ENCODE measurements around the gene FBXO44.
A peak's percentile ranks its signal among the peaks of the same experiment; 100 is the strongest.

The FBXO44 gene

GRCh38 chr1:11640944-11641343 is 13.7 kb upstream of the FBXO44 start:
- no peak for DNase-seq

GRCh38 chr1:11641776-11642305 is 12.8 kb upstream of the FBXO44 start:
- no peak for DNase-seq

- DNase-seq = peak; percentile 54 to 77
Measured at GRCh38 chr1:11642418-11643017, 12.2 kb upstream of the FBXO44 start.

GRCh38 chr1:11643782-11644181 is 10.9 kb upstream of the FBXO44 start:
- DNase-seq = no peak

- DNase-seq = no peak
Measured at GRCh38 chr1:11645270-11645669, 9.4 kb upstream of the FBXO44 start.

- DNase-seq = peak; percentile 80 to 81
Measured at GRCh38 chr1:11645670-11646265, 8.9 kb upstream of the FBXO44 start.

GRCh38 chr1:11646317-11646716 is 8.4 kb upstream of the FBXO44 start:
- DNase-seq = no peak

- no peak for DNase-seq
Measured at GRCh38 chr1:11647333-11647732, 7.3 kb upstream of the FBXO44 start.

- no peak for DNase-seq
Measured at GRCh38 chr1:11648039-11648438, 6.6 kb upstream of the FBXO44 start.

GRCh38 chr1:11648732-11649158 is 5.9 kb upstream of the FBXO44 start:
- DNase-seq = peak in 1 of 2 donors; percentile 26

GRCh38 chr1:11649237-11649623 is 5.4 kb upstream of the FBXO44 start:
- no peak for DNase-seq

- no peak for DNase-seq
Measured at GRCh38 chr1:11649624-11650330, 4.9 kb upstream of the FBXO44 start.

GRCh38 chr1:11650331-11650991 is 4.2 kb upstream of the FBXO44 start:
- peak; percentile 61 to 75 for DNase-seq

GRCh38 chr1:11651017-11651416 is 3.7 kb upstream of the FBXO44 start:
- no peak for DNase-seq

GRCh38 chr1:11652203-11652780 is 2.4 kb upstream of the FBXO44 start:
- no peak for DNase-seq

GRCh38 chr1:11653101-11653860 is 1.4 kb upstream of the FBXO44 start:
- no peak for DNase-seq

GRCh38 chr1:11653861-11654136 is 878 bp upstream of the FBXO44 start:
- DNase-seq = no peak

GRCh38 chr1:11654939-11655808 is 497 bp downstream of the FBXO44 start:
- no peak for DNase-seq

- DNase-seq = no peak
Measured at GRCh38 chr1:11657654-11658053, 3.0 kb downstream of the FBXO44 start.

- DNase-seq = no peak
Measured at GRCh38 chr1:11658542-11658941, 3.9 kb downstream of the FBXO44 start.

GRCh38 chr1:11659748-11660147 is 5.1 kb downstream of the FBXO44 start:
- DNase-seq = no peak

- DNase-seq = no peak
Measured at GRCh38 chr1:11661103-11661502, 6.4 kb downstream of the FBXO44 start.

Measured in activated CD4-positive, alpha-beta T cell treated with anti-CD3 and anti-CD28 coated beads for 4 hours (primary cell).